ENCODE results near the gene SIVA1. TPM values are rescaled to one million over a fixed set of nuclear protein-coding genes. Genes with fewer than 3 reads are reported as not detected.

Gene SIVA1
- total and polyA plus RNA-seq, 4 donors, result 67.4 to 115 (median 99.6) TPM

- no peaks in the 10 kb centered on the region for H3K27me3 ChIP-seq (ENCODE audit: control insufficient read depth in 4 of 4, insufficient read depth in 4 of 4, low read length in 3 of 4)
- H3K9me3 ChIP-seq (ENCODE audit: control insufficient read depth in 4 of 4, low read length in 3 of 4), result no peaks in the 10 kb centered on the region
- H3K36me3 ChIP-seq (ENCODE audit: control insufficient read depth in 4 of 4, insufficient read depth in 3 of 4, low read depth in 1 of 4, low read length in 3 of 4), result peaks cover 3 to 47% (median 14%) of the 10 kb centered on the region in 4 donors
- no peak overlapping the region for H3K4me3 ChIP-seq (ENCODE audit: low read depth in 1 of 3, low read length in 3 of 3)
- DNase-seq (ENCODE audit: low spot score), result no peak
- no peaks in the 10 kb centered on the region for H3K4me1 ChIP-seq (ENCODE audit: control insufficient read depth in 4 of 4, insufficient read depth in 4 of 4, low read length in 3 of 4)
- no peak overlapping the region for H3K9ac ChIP-seq (ENCODE audit: low read depth in 1 of 2, low read length in 2 of 2)
- no peak overlapping the region for H3K27ac ChIP-seq (ENCODE audit: low read depth in 1 of 2, low read length in 2 of 2)
- TF ChIP-seq FOXA2 (IDR thresholded peaks at IDR 0.05), result no peak
- TF ChIP-seq SP1 (IDR thresholded peaks at IDR 0.05), result no peak
- no peak for TF ChIP-seq HNF4A (conservative IDR thresholded peaks at IDR 0.05)
- TF ChIP-seq REST (IDR thresholded peaks at IDR 0.05), result no peak
- no peak for TF ChIP-seq RXRA (IDR thresholded peaks at IDR 0.05)
- TF ChIP-seq ZBTB33 (IDR thresholded peaks at IDR 0.05), result no peak
- TF ChIP-seq ATF3 (IDR thresholded peaks at IDR 0.05), result no peak
- no peak for TF ChIP-seq FOXA1 (IDR thresholded peaks at IDR 0.05)
- no peak for TF ChIP-seq YY1 (IDR thresholded peaks at IDR 0.05)
- no peak for TF ChIP-seq NR2F2 (IDR thresholded peaks at IDR 0.05)
- TF ChIP-seq GABPA (IDR thresholded peaks at IDR 0.05 in 1 of 2, conservative IDR thresholded peaks at IDR 0.05 in 1 of 2), result no peak
- TF ChIP-seq TAF1 (conservative IDR thresholded peaks at IDR 0.05), result no peak
- TF ChIP-seq CTCF (IDR thresholded peaks at IDR 0.05; ENCODE audit: low read depth, low read length, missing input control), result no peak
- 94% methylated on average over 32 of the region's 32 CpGs for WGBS
Measured at GRCh38 chr14:104779776-104780512, 27.0 kb downstream of the SIVA1 start.

- Histone ChIP-seq H3K9me3 (ENCODE audit: control insufficient read depth in 4 of 4, low read length in 3 of 4) (no peaks in the 10 kb centered on the region), H3K27ac (ENCODE audit: low read depth in 1 of 2, low read length in 2 of 2) (no peak overlapping the region), H3K9ac (ENCODE audit: low read depth in 1 of 2, low read length in 2 of 2) (no peak overlapping the region), H3K4me3 (ENCODE audit: low read depth in 1 of 3, low read length in 3 of 3) (no peak overlapping the region), H3K36me3 (ENCODE audit: control insufficient read depth in 4 of 4, insufficient read depth in 3 of 4, low read depth in 1 of 4, low read length in 3 of 4) (peaks cover 3 to 41% (median 13%) of the 10 kb centered on the region in 4 donors), H3K4me1 (ENCODE audit: control insufficient read depth in 4 of 4, insufficient read depth in 4 of 4, low read length in 3 of 4) (peaks cover 0 to 4% (median 3%) of the 10 kb centered on the region in 4 donors), H3K27me3 (ENCODE audit: control insufficient read depth in 4 of 4, insufficient read depth in 4 of 4, low read length in 3 of 4) (no peaks in the 10 kb centered on the region)
- TF ChIP-seq HNF4G (IDR thresholded peaks at IDR 0.05) (no peak), FOXA1 (IDR thresholded peaks at IDR 0.05) (no peak), FOXA2 (IDR thresholded peaks at IDR 0.05) (no peak), RXRA (IDR thresholded peaks at IDR 0.05) (no peak), CTCF (IDR thresholded peaks at IDR 0.05; ENCODE audit: low read depth, low read length, missing input control) (no peak), RAD21 (IDR thresholded peaks at IDR 0.05) (no peak), GABPA (IDR thresholded peaks at IDR 0.05 in 1 of 2, conservative IDR thresholded peaks at IDR 0.05 in 1 of 2) (no peak), JUND (IDR thresholded peaks at IDR 0.05) (no peak)
- WGBS, result 96% methylated on average over 24 of the region's 24 CpGs
- DNase-seq (ENCODE audit: low spot score), result no peak
Measured at GRCh38 chr14:104780513-104781030, 27.6 kb downstream of the SIVA1 start.
